Measurements from ENCODE around the gene PFKP.

The PFKP gene

DNA sequence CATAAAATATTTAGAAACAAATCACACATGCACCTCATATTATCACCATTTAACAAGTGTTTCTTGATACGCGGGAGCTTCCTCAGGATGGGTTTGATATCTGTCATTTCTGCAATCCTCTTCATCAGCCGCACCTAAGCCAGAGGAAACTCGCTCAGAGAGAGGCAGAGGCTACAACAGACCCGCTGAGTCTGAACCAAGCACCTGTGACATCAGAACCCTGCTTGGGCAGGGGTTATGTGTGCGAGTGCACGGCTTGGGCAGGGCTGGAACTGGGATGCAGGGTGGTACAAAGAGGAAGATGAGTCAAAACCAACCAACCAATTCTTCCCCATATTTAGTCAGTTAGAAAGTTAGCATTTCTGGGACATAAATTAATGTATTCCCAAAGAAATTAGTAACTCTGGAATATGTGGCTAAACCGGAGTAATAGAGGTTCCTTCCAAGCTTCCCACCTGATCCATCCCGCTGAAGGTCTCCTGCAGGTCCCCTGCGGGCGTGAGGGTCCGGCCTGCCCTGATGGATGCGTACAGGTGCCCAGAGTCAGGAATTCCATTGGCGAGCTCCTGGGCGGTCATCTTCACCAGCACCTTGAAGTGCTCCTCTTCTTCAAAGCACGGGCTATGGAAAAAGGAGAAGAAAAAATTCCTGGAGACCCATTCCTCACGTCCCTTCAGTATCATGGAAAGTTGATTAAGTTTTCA is 79.9 kb downstream of the PFKP start:
- Histone ChIP-seq H3K9ac (ENCODE audit: low read depth, low read length) (no peak overlapping the region), H3K4me3 (ENCODE audit: low read depth, low read length) (no peak overlapping the region), H3K27me3 (ENCODE audit: control insufficient read depth, insufficient read depth, low read length) (no peaks in the 10 kb centered on the region), H3K36me3 (ENCODE audit: control insufficient read depth, insufficient read depth, low read length) (peaks cover 34% of the 10 kb centered on the region), H3K4me1 (ENCODE audit: control insufficient read depth, insufficient read depth, low read length) (no peaks in the 10 kb centered on the region), H3K9me3 (ENCODE audit: control insufficient read depth, insufficient read depth, low read length) (no peaks in the 10 kb centered on the region)

DNA sequence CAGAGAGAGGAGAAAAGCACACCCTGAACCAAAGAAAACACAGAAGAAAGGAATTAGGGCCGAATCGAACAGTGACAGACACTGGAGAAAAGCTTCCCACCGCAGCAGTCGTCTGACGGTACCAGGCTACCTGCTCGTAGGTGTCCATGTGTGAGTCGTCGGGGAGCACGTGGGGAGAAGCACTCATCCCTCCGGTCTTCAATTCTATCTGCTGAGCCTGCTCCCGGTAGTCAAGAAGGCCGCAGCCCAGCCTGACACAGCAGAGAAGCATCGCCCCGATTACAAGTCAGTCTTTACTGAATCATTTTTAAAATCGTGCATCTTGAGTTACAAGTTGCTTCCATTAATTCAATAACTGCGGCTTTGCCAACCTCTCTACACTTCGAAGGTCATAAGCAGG is 80.7 kb downstream of the PFKP start:
- Histone ChIP-seq H3K9me3 (ENCODE audit: control insufficient read depth, insufficient read depth, low read length) (no peaks in the 10 kb centered on the region), H3K4me3 (ENCODE audit: low read depth, low read length) (no peak overlapping the region), H3K4me1 (ENCODE audit: control insufficient read depth, insufficient read depth, low read length) (no peaks in the 10 kb centered on the region), H3K27me3 (ENCODE audit: control insufficient read depth, insufficient read depth, low read length) (no peaks in the 10 kb centered on the region), H3K9ac (ENCODE audit: low read depth, low read length) (no peak overlapping the region), H3K36me3 (ENCODE audit: control insufficient read depth, insufficient read depth, low read length) (peaks cover 29% of the 10 kb centered on the region)

GRCh38 chr10:3148994-3149393 is 81.6 kb downstream of the PFKP start:
- H3K4me3 ChIP-seq (ENCODE audit: low read depth, low read length): no peak overlapping the region
- H3K27me3 ChIP-seq (ENCODE audit: control insufficient read depth, insufficient read depth, low read length): no peaks in the 10 kb centered on the region
- no peak overlapping the region for H3K9ac ChIP-seq (ENCODE audit: low read depth, low read length)
- H3K9me3 ChIP-seq (ENCODE audit: control insufficient read depth, insufficient read depth, low read length): no peaks in the 10 kb centered on the region
- no peaks in the 10 kb centered on the region for H3K4me1 ChIP-seq (ENCODE audit: control insufficient read depth, insufficient read depth, low read length)
- peaks cover 20% of the 10 kb centered on the region for H3K36me3 ChIP-seq (ENCODE audit: control insufficient read depth, insufficient read depth, low read length)

DNA sequence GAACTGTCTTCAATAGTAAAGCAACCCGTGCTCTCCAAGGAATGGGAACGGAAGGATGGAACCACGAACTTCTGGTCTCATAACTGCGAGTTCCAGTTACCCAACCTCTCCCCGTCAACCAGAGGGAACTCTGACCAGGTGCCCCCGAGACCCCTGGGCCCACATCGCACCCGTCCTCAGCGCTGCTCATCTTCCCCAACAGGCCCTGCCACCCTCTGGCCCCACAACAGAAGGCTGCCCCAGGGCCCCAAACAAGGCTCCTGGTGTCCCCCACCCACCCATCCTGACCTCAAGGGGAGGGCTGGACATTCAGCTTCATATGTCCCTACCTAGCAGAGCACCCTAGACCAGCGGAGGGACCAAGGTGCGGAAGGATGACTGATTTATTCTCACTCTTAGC is 82.6 kb downstream of the PFKP start:
- Histone ChIP-seq H3K4me3 (ENCODE audit: low read depth, low read length) (no peak overlapping the region), H3K27me3 (ENCODE audit: control insufficient read depth, insufficient read depth, low read length) (no peaks in the 10 kb centered on the region), H3K9ac (ENCODE audit: low read depth, low read length) (no peak overlapping the region), H3K4me1 (ENCODE audit: control insufficient read depth, insufficient read depth, low read length) (no peaks in the 10 kb centered on the region), H3K36me3 (ENCODE audit: control insufficient read depth, insufficient read depth, low read length) (peaks cover 20% of the 10 kb centered on the region), H3K9me3 (ENCODE audit: control insufficient read depth, insufficient read depth, low read length) (no peaks in the 10 kb centered on the region)

- no peak overlapping the region for H3K9ac ChIP-seq (ENCODE audit: low read depth, low read length)
- H3K4me3 ChIP-seq (ENCODE audit: low read depth, low read length): no peak overlapping the region
- H3K36me3 ChIP-seq (ENCODE audit: control insufficient read depth, insufficient read depth, low read length): peaks cover 17% of the 10 kb centered on the region
- no peaks in the 10 kb centered on the region for H3K9me3 ChIP-seq (ENCODE audit: control insufficient read depth, insufficient read depth, low read length)
- H3K27me3 ChIP-seq (ENCODE audit: control insufficient read depth, insufficient read depth, low read length): no peaks in the 10 kb centered on the region
- H3K4me1 ChIP-seq (ENCODE audit: control insufficient read depth, insufficient read depth, low read length): no peaks in the 10 kb centered on the region
Observed at GRCh38 chr10:3150366-3150765, 83.0 kb downstream of the PFKP start.

GRCh38 chr10:3150961-3151360 is 83.6 kb downstream of the PFKP start:
- no peak overlapping the region for H3K4me3 ChIP-seq (ENCODE audit: low read depth, low read length)
- H3K9ac ChIP-seq (ENCODE audit: low read depth, low read length): no peak overlapping the region
- H3K9me3 ChIP-seq (ENCODE audit: control insufficient read depth, insufficient read depth, low read length): no peaks in the 10 kb centered on the region
- H3K4me1 ChIP-seq (ENCODE audit: control insufficient read depth, insufficient read depth, low read length): no peaks in the 10 kb centered on the region
- H3K36me3 ChIP-seq (ENCODE audit: control insufficient read depth, insufficient read depth, low read length): peaks cover 16% of the 10 kb centered on the region
- H3K27me3 ChIP-seq (ENCODE audit: control insufficient read depth, insufficient read depth, low read length): no peaks in the 10 kb centered on the region

- no peaks in the 10 kb centered on the region for H3K9me3 ChIP-seq (ENCODE audit: control insufficient read depth, insufficient read depth, low read length)
- no peak overlapping the region for H3K4me3 ChIP-seq (ENCODE audit: low read depth, low read length)
- H3K4me1 ChIP-seq (ENCODE audit: control insufficient read depth, insufficient read depth, low read length): no peaks in the 10 kb centered on the region
- no peak overlapping the region for H3K9ac ChIP-seq (ENCODE audit: low read depth, low read length)
- H3K27me3 ChIP-seq (ENCODE audit: control insufficient read depth, insufficient read depth, low read length): no peaks in the 10 kb centered on the region
- H3K36me3 ChIP-seq (ENCODE audit: control insufficient read depth, insufficient read depth, low read length): peaks cover 16% of the 10 kb centered on the region
Observed at GRCh38 chr10:3151889-3152565, 84.7 kb downstream of the PFKP start.

- H3K4me1 ChIP-seq (ENCODE audit: control insufficient read depth, insufficient read depth, low read length): no peaks in the 10 kb centered on the region
- no peaks in the 10 kb centered on the region for H3K27me3 ChIP-seq (ENCODE audit: control insufficient read depth, insufficient read depth, low read length)
- H3K36me3 ChIP-seq (ENCODE audit: control insufficient read depth, insufficient read depth, low read length): peaks cover 17% of the 10 kb centered on the region
Observed at GRCh38 chr10:3152566-3152935, 85.2 kb downstream of the PFKP start.

GRCh38 chr10:3154666-3155065 is 87.3 kb downstream of the PFKP start:
- Histone ChIP-seq H3K27me3 (ENCODE audit: control insufficient read depth, insufficient read depth, low read length) (no peaks in the 10 kb centered on the region), H3K36me3 (ENCODE audit: control insufficient read depth, insufficient read depth, low read length) (peaks cover 22% of the 10 kb centered on the region), H3K4me3 (ENCODE audit: low read depth, low read length) (no peak overlapping the region), H3K4me1 (ENCODE audit: control insufficient read depth, insufficient read depth, low read length) (no peaks in the 10 kb centered on the region), H3K9me3 (ENCODE audit: control insufficient read depth, insufficient read depth, low read length) (no peaks in the 10 kb centered on the region), H3K9ac (ENCODE audit: low read depth, low read length) (no peak overlapping the region)

More at GRCh38 chr10:3152566-3152935, 85.2 kb downstream of the PFKP start:
- Histone ChIP-seq H3K4me3 (ENCODE audit: low read depth, low read length) (no peak overlapping the region), H3K9me3 (ENCODE audit: control insufficient read depth, insufficient read depth, low read length) (no peaks in the 10 kb centered on the region), H3K9ac (ENCODE audit: low read depth, low read length) (no peak overlapping the region)

DNA sequence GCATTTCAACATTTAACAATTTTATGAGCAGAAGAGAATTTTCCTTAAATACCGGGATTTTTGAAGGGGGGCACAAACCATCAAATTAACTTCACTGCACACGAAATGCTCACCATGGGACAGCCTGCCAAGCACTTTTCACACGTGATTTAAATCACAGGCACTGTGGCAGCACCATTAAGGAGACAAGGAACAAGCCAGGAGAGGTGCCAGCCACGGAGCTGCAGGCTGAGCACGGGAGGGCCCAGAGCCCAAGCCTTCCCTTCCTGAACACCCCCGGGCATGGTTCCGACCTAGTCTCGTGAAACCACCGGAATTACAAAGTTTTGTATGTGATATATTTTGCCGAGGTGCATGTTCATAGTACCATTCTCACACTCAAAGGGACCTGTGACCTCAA is 91.8 kb downstream of the PFKP start:
- Histone ChIP-seq H3K9me3 (ENCODE audit: control insufficient read depth, insufficient read depth, low read length) (no peaks in the 10 kb centered on the region), H3K36me3 (ENCODE audit: control insufficient read depth, insufficient read depth, low read length) (peaks cover 23% of the 10 kb centered on the region), H3K27me3 (ENCODE audit: control insufficient read depth, insufficient read depth, low read length) (no peaks in the 10 kb centered on the region), H3K4me1 (ENCODE audit: control insufficient read depth, insufficient read depth, low read length) (no peaks in the 10 kb centered on the region), H3K9ac (ENCODE audit: low read depth, low read length) (no peak overlapping the region), H3K4me3 (ENCODE audit: low read depth, low read length) (no peak overlapping the region)

GRCh38 chr10:3162533-3162932 is 95.2 kb downstream of the PFKP start:
- H3K4me1 ChIP-seq (ENCODE audit: control insufficient read depth, insufficient read depth, low read length): no peaks in the 10 kb centered on the region
- H3K9ac ChIP-seq (ENCODE audit: low read depth, low read length): no peak overlapping the region
- H3K4me3 ChIP-seq (ENCODE audit: low read depth, low read length): no peak overlapping the region
- no peaks in the 10 kb centered on the region for H3K9me3 ChIP-seq (ENCODE audit: control insufficient read depth, insufficient read depth, low read length)
- H3K27me3 ChIP-seq (ENCODE audit: control insufficient read depth, insufficient read depth, low read length): no peaks in the 10 kb centered on the region
- H3K36me3 ChIP-seq (ENCODE audit: control insufficient read depth, insufficient read depth, low read length): peaks cover 21% of the 10 kb centered on the region

GRCh38 chr10:3163879-3164278 is 96.5 kb downstream of the PFKP start:
- no peaks in the 10 kb centered on the region for H3K4me1 ChIP-seq (ENCODE audit: control insufficient read depth, insufficient read depth, low read length)
- peaks cover 16% of the 10 kb centered on the region for H3K36me3 ChIP-seq (ENCODE audit: control insufficient read depth, insufficient read depth, low read length)
- H3K4me3 ChIP-seq (ENCODE audit: low read depth, low read length): no peak overlapping the region
- H3K9me3 ChIP-seq (ENCODE audit: control insufficient read depth, insufficient read depth, low read length): no peaks in the 10 kb centered on the region
- H3K9ac ChIP-seq (ENCODE audit: low read depth, low read length): no peak overlapping the region
- no peaks in the 10 kb centered on the region for H3K27me3 ChIP-seq (ENCODE audit: control insufficient read depth, insufficient read depth, low read length)

Data from iPS-15b (cell line).